GM19351 (cell line): Measurements from ENCODE around the gene LRRC28.
A peak's percentile ranks its signal among the peaks of the same experiment; 100 is the strongest.

ENCODE experiments used
- ATAC-seq: cut with Tn5 transposase; IDR thresholded peaks from one replicate; pipeline ENCODE4 v1.9.1; 2021; ENCODE audit warnings: mild to moderate bottlenecking, moderate library complexity; ENCODE audit not compliant: unreplicated experiment

The LRRC28 gene

DNA sequence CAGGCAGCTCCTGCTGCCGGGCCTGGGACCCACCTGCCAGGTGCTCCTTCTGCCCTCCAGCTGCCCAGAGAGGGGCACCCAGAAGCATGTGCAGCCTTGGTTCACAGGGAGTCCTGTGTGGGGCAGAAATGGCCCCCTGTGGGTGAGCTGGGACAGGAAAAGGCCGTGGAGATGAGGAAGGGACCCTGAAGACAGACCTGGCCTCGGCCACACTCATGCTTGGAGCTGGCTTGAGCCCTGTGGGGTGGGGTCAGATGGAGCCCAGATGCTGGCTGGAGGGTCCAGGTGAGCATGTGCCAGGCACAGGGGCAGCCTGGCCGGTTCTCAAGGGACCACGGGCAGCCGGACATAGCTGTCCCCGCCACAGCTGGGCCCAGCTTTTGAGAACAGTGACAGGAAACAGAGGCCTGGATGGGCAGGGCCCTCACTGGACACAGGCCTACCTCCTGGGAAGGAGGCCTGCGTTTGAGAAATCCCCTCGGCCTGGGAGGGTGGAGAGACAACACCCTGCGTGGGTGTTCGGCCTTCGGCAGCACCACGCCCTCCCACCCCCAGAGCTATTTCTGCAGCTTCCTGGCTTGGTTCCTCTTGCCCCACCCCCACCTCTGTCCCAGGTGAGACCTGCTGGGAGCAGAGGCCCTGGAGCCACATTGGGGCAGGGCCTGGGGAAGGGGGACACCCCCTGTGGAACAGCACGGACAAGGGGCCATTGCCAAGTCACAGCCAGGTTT, 181.9 kb downstream of the LRRC28 start:
- ATAC-seq: peak; percentile 59

DNA sequence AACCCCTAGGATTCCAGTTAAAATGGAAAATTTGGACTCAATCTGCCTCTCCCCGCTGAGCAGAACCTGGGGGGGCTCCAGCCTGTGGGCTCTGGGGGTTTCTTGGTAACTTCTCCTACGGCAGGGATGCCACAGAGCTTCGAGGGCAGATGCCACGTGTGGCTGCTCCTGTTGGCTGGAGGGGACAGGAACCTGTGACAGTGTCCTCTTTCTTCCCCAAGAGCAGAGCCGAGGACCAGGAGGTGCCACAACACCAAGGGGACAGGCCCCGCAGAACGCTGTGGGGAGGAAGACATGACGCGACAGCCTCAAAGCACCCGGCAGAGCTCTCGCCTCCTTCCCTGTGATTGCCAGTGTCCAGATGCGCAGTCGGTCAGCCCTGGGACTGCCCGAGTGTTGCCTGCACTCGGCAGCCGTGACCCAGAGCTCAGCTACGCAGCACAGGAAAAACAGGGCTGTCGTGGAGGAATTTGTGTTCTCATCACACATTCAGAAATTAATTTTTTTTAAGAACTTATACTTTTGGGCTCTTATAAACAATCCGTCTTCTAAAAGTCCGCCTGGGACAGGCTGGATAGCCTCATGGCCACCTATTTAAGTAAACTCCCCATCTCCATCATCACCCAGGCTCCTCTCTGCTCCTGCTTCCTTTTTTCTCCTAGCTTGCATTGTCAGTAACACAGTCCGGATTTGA, 182.6 kb downstream of the LRRC28 start:
- no peak for ATAC-seq

DNA sequence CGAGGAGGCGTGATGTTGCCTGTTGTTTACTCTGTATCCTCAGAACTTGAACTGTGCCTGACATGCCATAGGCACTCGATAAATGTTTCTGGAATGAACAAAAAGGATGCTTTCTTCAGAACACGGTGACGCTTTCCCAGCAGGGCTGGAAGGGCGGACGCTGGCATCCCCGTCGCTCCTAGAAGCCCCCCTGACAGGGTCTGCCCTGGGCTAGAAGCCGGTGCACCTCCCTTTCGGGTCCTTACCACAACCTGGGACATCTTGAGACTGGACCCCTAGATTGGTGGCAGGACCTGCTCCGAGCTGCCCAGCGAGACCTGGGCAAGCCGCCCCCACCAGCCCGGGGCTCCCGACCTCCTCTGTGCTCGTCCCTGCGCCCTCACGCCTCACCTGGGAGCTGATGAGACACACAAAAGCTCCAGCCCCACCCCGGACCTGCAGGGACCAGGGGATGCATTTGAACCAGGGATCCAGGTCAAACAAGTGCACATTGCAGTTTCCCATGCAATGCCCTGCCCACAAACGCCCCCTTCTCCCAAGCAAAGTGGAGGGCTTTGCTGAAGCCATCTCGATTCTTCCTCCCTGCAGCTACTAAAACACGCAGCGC, 183.3 kb downstream of the LRRC28 start:
- no peak for ATAC-seq

DNA sequence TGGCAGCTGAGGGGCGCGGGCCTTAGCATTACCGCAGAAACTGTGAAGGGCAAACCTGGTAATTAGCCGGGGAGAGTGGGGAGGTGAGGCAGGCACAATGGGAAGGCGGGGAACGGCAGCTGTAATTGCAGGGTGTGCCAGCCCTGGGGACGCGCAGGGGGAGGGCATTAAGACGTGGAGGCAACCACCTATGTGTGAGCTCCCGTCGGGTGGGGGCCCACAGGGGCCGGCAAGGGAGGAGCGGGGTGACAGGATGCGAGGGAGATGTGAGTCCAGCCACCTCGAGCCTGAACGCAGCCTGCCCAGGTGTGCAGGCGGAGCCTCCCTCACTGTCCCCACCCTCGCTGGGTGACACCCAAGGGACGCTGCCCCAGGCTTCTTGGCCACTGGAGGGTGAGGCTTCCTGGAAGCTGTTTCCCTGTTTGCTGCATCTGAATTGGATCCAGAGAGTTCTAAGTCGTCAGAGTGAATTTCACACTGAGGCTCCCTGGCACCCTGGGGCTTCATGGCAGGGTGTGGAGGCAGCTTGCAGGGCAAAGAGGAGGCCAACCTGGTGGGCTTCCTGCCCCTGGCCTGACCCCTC, 183.9 kb downstream of the LRRC28 start:
- ATAC-seq: peak; percentile 53

DNA sequence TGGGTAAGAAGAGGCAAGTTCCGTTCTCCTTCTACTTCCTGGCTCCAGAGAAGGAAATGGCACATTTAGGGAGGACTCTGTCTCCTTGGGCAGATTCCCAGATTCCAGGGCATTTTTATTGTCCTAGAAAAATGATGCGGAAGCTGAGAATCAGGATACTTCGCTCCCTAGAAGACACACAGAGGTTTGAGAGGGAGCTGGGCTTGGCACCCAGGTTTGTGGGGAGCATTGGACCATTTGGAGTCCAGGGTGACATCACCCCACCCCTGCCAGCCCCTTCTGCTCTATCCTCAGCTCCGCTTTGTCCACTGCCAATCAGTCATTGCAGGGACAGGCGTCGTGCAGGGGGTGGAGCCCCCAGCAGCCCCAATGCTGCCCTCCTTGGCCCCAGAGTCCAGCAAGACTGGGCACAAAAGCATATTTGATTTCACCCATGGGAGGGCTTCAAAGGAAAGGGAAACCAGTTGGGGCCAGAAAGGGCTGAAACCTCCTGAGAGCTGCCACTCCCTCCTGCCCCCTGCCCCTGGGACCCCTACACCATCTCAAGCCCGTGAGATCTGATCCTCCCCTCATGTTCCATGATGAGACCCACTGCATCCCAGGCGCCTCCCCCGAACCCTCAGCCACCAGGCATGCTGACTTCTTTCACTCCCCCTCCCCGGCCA, 184.7 kb downstream of the LRRC28 start:
- ATAC-seq: no peak

DNA sequence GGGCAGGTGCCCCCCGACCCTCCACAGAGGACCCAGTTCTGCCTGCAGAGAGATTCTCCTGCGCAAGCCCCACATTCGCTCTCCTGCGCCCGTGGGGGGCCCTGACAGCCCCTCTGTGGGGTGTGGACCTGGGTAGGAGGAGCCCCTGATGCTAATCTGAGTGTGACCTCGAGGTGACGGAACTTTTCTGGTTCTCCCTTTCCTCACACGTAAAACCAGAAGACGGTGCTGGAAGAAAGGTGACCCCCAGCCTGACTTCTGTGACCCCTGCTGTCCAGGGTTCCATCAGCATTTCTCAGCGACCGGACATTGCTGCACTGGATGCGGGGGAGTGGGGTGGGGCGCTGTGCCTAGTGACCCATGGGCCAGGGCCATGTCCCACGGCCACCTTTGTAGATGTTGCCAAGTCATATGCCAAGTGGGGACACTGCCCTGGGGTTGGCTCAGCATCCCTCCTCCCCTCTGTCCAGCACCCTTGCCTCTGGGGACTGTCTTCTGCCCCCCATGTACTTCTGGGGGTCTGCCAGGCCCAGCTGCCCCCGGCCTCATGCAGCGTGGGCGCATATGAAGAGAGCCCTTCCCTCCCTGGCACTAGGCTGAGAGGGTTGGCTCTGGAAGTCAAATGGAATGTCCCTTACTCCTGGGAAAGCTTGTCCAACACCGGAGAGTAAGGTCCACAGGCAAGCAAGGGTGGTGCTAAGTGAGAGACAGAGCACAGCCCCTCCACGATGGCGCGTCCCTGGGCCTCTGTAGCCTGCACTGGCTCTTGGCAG, 185.4 kb downstream of the LRRC28 start:
- no peak for ATAC-seq

DNA sequence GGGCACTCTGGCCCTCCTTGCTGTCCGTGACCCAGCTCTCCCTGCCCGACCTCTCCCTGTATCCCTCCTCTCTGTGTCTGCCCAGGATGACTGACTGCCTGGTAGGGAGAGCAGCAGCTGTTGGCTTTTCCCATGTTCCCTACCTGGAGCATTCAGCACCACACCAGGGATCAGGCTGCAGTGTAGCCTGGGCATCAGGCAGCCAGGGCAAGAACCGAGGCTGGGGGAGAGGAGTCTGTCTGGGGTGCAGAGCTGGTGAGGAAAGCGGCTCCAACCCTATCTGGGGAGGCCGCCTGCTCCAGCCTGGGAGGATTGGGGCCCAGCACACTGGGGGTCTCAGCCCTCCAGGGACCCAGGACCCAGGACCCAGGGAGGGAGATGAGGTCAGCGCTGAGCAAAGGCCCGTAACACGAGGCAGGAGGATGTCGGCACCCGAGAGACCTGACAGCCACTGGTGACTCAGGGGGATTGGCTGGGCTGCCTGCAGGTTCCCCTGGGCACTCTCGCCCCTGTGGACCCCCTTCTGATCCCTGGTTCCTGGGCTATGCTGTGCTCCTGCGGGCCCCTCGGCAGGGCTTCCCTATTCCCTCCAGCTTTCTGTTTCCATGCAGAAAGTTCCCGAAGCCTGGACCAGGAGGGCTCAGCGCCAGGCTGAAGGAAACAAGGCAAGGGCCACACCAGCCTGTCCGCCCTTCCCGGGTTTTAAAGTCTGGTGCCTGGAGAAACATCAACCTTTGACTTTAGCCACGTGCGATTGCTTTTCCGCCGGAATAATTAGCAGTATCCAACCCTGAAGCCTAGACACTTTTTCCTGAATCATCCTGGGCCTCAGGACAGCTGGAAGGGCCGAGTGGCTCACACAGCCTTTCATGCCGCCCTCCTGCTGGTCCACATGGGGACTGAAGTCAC, 186.3 kb downstream of the LRRC28 start:
- ATAC-seq: no peak

DNA sequence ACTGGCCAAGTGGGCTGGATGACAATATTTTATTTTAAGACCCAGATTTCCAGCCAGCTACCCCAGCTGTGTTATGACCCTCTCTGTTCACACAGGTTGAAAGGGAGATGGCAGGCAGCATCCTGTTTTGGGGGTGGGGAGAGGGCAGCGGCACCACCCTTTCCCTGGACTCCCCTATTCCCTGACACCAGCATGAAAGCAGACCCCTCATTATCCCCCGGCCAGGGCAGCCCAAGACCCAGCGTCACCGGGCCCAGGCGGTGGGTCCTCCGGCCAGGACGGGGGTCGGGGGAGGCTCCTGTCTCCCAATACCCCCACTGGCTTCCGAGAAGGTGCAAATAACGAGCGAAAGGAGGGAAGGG, 186.9 kb downstream of the LRRC28 start:
- ATAC-seq: no peak

DNA sequence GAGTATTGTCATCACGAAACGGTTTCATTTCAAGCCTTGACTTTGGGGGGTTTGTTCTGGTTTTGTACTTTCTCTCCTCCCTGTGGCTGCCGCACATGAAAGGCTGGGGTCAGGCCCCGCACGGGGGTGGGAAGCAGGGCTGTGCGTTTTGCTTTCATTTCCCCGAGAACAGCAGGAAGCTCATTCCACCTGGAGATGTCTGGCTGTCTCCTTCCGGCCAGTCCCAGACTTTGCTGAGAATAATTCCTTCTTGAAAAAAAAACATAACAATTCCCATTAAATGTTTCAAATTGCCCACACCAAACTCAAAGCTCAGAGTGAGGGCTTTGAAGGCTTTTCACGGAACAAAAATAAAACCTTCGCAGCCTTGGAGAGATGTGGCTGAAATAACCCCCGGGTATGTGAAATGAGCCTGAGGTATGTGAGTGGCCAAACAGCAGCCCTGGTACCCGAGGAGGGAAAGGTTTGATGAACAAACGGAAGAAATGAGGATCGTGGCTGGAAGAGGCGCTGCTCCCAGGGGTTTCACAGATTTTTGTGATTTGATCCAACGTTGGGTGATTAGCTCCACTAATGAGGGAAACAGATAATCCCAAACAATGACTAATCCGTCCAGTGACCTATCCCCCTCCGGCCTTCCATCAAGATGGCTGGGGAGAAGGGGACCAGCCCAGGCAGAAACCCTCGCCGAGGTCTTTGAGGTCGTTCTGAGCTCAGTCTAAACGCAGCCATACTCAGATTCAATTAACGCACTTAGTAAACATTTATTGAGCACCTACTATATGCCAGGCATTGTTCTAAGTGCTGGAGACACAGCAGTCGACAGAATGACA, 187.6 kb downstream of the LRRC28 start:
- ATAC-seq: no peak

DNA sequence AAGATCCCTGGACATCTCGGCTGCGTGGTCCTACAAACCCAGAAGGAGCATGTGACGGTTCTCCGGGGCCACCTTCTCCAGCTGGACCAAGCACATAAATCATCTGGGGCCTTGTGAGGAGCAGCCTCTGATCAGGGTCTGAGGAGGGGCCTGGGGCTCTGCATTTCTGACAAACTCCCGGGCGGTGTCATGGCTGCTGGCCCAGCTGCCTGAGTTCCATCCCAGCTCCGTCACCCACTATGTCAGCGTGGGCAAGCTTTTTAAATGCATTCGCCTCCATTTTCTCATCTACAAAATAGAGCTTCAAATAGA, 188.2 kb downstream of the LRRC28 start:
- ATAC-seq: no peak

DNA sequence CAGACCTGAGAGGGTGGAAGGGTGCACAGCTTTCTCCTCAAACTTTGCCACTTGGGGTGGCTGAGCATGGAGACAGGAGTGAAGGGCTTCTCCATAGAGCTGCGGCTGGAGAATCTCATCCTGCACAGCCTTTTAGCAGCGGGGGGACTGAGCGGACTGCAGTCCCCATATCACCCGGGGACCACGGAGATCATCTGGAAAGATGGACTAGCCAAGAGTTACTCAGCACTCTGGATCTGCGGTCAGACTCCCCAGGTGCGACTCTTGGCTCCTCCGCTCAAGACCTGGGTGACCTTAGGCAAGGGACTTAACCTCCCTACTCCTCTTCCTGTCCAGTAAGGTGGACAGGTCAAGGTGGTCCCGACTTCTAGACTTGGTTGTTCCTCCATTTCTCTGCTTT, 188.7 kb downstream of the LRRC28 start:
- no peak for ATAC-seq
